Fibroblast of villous mesenchyme (primary cell): ENCODE results near the gene MRTFB. TPM values are rescaled to one million over a fixed set of nuclear protein-coding genes. Genes with fewer than 3 reads are reported as not detected.
"Not testable (repeated sequence)": the region's sequence is repeated elsewhere in the genome, so short reads cannot be mapped to it uniquely, and the experiment has no call there.

Experiments
- DNase-seq: peaks from one replicate; pipeline ENCODE4 v3.0.0-alpha.2; 2010; ENCODE audit warnings: low read depth
- H3K4me3 ChIP-seq: 2 replicates; pipeline ENCODE4 v1.5.1; 2011; ENCODE audit warnings: low read depth, mild to moderate bottlenecking, low read length
- CTCF ChIP-seq: IDR thresholded peaks from 2 replicates; pipeline ENCODE4 v1.5.1; 2012; ENCODE audit warnings: low read depth, mild to moderate bottlenecking, low read length; ENCODE audit not compliant: insufficient read depth
- total RNA-seq: library from RNA; depleted of rRNA; stranded (reverse); fragments of >200 nt; gene quantifications from 2 replicates; pipeline ENCODE4 v1.2.3, GENCODE V29; 2012

The MRTFB gene
- total RNA-seq, 1 donor = 8.2 TPM

- TF ChIP-seq CTCF = no peak
- DNase-seq = no peak
- H3K4me3 ChIP-seq = no peak overlapping the region
Observed at GRCh38 chr16:14119799-14120198, 48.7 kb downstream of the MRTFB start.

- TF ChIP-seq CTCF = no peak
Observed at GRCh38 chr16:14120335-14120734, 49.2 kb downstream of the MRTFB start.

GRCh38 chr16:14121142-14121541, 50.0 kb downstream of the MRTFB start:
- peak; percentile 28 for DNase-seq
- no peak for TF ChIP-seq CTCF
- H3K4me3 ChIP-seq = no peak overlapping the region

More at GRCh38 chr16:14120335-14120734, 49.2 kb downstream of the MRTFB start:
- DNase-seq = no peak
- no peak overlapping the region for H3K4me3 ChIP-seq

- DNase-seq = no peak
- no peak for TF ChIP-seq CTCF
Observed at GRCh38 chr16:14121872-14122271, 50.8 kb downstream of the MRTFB start.

GRCh38 chr16:14122430-14122829, 51.3 kb downstream of the MRTFB start:
- H3K4me3 ChIP-seq, DNase-seq: not testable (repeated sequence)

More at GRCh38 chr16:14121872-14122271, 50.8 kb downstream of the MRTFB start:
- H3K4me3 ChIP-seq = no peak overlapping the region

GRCh38 chr16:14125000-14125681, 54.0 kb downstream of the MRTFB start:
- no peak overlapping the region for H3K4me3 ChIP-seq
- no peak for DNase-seq
- TF ChIP-seq CTCF = no peak

GRCh38 chr16:14125708-14126107, 54.6 kb downstream of the MRTFB start:
- TF ChIP-seq CTCF = no peak
- DNase-seq = no peak
- H3K4me3 ChIP-seq = no peak overlapping the region
